LNCAP (cell line): ENCODE data around the gene ZC2HC1B.

Experiments used
- TF ChIP-seq, protein P1 (sequence below): fragments of 450-650 bp; IDR thresholded peaks from 2 replicates; pipeline ENCODE4 v1.5.1; 2017; ENCODE audit warnings: mild to moderate bottlenecking

The ZC2HC1B gene

DNA sequence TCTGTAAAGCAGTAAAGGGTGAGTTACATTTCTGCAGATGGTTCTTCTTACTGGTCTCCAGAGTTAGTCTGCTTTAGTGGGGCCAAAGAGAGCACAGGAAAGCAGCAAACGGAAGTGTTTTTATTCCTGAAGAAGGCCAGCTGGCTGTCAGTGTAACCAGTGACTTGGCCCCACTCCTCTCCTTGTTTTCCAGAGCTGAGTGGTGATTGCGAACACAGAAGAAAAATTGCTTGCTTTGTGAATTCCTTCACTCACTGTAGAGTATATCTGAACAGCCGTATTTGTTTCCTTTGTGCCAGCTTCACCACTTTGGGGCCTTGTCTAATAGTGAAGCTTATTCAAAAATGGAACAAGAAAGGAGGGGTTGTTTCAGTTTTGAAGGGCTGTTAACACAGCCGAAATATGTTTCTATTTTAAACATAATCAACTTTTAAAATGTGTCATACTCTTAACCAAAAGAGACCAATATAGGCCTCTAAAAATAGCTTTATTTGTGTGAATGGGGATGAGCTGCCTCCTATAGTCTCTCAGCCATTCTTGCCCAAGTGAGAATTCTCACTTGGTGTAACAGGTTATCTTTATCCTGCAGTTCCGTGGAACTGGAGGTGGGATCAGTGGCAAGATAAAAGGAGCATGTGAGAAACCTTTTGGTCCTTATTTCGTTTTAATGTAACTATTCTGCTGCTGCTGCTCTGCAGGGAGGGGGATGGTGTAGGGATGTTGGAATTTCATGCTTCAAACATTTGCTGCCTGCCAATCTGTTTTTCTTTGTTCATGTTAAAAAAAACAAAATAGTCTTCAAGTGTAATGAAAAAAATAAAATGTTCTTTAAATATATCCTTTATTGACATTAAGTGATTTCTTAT, 37.8 kb downstream of the ZC2HC1B start:
- TF ChIP-seq, protein P1, sequence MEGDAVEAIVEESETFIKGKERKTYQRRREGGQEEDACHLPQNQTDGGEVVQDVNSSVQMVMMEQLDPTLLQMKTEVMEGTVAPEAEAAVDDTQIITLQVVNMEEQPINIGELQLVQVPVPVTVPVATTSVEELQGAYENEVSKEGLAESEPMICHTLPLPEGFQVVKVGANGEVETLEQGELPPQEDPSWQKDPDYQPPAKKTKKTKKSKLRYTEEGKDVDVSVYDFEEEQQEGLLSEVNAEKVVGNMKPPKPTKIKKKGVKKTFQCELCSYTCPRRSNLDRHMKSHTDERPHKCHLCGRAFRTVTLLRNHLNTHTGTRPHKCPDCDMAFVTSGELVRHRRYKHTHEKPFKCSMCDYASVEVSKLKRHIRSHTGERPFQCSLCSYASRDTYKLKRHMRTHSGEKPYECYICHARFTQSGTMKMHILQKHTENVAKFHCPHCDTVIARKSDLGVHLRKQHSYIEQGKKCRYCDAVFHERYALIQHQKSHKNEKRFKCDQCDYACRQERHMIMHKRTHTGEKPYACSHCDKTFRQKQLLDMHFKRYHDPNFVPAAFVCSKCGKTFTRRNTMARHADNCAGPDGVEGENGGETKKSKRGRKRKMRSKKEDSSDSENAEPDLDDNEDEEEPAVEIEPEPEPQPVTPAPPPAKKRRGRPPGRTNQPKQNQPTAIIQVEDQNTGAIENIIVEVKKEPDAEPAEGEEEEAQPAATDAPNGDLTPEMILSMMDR, result no peak

DNA sequence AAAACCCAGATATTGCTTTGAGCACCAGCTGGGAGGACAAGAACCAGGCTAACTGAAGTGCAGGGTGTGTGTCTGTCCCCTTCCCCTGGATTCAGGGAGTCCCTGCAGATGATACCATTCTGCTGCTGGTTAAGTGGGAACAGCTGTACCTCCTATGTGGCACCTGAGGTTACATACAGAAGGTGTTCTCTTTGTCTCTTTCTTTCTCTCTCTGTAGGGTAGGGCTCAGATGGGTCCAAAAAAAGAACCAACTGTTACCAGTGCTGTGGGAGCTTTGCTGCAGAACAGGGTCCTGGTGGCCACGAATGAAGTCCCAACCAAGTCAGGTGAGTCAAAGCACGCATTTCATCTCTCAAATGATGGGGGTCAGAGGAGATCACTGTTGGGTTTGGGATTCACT, 38.6 kb downstream of the ZC2HC1B start:
- TF ChIP-seq, protein P1, result no peak

DNA sequence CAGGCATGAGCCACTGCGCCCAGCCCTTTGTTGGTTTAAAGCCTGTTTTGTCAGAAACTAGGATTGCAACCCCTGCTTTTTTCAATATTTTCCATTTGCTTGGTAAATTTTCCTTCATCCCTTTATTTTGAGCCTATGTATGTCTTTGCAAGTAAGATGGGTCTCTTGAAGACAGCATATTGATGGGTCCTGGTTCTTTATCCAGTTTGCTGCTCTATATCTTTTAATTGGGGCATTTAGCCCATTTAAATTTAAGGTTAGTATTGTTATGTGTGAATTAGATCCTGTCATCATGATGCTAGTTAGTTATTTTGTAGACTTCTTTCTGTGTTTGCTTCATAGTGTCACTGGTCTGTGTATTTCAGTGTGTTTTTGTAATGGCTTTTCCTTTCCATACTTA, 46.8 kb downstream of the ZC2HC1B start:
- TF ChIP-seq, protein P1, result no peak

DNA sequence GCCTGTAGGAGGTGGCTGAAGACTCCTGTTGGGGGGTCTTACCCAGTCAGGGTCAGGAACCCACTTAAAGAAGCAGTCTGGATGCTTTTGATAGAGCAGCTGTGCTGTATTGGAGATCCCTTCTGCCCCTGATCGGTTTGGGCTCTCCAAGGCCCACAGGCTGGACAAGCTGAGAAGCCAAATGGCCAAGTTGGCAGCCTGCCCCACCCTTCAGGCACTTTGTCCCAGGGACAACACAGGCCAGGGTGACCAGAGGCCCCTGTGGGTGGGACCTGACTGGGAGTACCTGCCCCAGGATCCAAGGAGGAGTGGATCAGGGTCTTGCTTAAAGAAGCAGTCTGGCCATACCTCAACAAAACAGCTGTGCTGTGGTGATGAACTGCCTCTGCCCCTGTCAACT, 48.4 kb downstream of the ZC2HC1B start:
- TF ChIP-seq, protein P1, result no peak

DNA sequence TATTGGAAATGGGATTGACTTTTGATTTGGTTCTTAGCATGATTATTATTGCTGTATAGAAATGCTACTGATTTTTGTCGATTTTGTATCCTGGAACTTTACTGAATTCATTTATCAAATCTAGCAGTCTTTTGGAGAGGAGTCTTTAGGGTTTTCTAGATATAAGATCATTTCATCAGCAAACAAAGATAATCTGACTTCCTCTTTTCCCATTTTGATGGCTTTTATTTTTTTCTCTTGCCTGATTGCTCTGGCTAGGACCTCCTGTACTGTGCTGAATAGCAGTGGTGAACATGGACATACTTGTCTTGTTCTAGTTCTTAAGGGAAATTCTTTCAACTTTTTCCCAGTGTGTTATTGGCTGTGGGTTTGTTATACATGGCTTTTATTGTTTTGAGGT, 64.6 kb downstream of the ZC2HC1B start:
- TF ChIP-seq, protein P1, result no peak

DNA sequence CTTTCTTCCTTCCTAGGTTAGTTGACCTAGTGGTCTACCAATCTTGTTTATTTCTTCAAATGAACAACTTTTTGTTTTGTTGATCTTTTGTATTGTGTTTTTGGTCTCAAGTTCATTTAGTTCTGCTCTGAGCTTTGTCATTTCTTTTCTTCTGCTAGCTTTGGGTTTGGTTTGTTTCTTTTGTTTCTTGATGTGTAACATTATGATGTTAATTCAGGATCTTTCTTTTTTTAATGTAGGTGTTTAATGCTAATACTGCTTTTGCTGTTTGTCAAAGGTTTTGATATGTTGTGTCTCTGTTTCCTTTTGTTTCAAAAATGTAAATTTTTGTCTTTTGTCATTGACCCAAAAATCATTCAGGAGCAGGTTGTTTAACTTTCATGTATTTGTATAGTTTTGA, 65.7 kb downstream of the ZC2HC1B start:
- TF ChIP-seq, protein P1, result no peak

DNA sequence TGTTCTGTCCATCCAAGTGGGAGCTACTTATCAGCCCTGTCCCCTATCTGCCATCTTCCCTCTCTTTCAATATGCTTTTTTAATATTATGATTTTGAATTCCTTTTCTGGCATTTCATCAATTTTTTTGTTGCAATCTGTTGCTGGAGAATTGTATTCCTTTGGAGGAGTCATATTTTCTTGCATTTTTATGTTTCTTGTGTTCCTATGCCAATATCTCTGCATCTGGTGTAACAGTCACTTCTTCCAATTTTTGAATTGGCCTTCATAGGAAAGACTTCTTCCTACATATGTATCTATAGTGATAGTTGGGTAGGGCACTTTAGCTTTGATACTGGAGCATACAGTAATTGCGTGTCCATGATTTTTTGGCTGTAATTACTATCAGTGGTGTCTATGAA, 70.1 kb downstream of the ZC2HC1B start:
- TF ChIP-seq, protein P1, result no peak
